ENCODE results near the gene CLCN7. TPM values are rescaled to one million over a fixed set of nuclear protein-coding genes. Genes with fewer than 3 reads are reported as not detected.
"Not testable (repeated sequence)": the region's sequence is repeated elsewhere in the genome, so short reads cannot be mapped to it uniquely, and the experiment has no call there.

The CLCN7 gene
- total RNA-seq, 1 donor from 2014 or later = 118 TPM

DNA sequence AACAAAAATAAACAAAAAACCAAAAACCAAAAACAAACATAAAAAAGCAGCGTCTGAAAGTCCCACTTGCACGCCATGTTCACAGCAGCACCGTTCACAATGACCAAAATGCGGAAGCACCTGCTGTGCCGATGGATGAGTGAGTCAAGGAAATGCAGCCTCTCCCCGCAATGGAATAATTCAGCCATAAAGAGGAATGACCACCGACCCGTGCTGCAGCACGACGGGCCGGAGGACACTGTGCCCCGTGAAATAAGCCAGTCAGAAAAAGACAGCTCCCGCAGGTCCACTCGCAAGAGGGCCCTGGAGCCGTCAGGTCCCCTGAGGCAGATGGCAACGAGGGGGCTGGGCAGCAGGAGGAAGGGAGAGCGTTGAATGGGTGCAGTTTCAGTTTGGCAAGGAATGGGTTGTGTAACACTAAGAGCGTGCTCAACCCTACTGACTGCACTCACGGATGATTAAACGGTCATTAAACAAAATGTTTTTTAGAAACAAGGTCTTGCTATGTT, 5.1 kb downstream of the CLCN7 start:
- Mint-ChIP-seq H3K9me3 (ENCODE audit: unreplicated experiment) (peaks cover 4% of the 10 kb centered on the region), H3K4me3 (ENCODE audit: unreplicated experiment) (no peak overlapping the region), H3K27me3 (ENCODE audit: unreplicated experiment) (peaks cover 8% of the 10 kb centered on the region), H3K27ac (ENCODE audit: unreplicated experiment) (no peak overlapping the region), H3K36me3 (ENCODE audit: unreplicated experiment) (no peaks in the 10 kb centered on the region), H3K4me1 (ENCODE audit: low read depth, unreplicated experiment) (peaks cover 8% of the 10 kb centered on the region)
- TF ChIP-seq, protein P1, sequence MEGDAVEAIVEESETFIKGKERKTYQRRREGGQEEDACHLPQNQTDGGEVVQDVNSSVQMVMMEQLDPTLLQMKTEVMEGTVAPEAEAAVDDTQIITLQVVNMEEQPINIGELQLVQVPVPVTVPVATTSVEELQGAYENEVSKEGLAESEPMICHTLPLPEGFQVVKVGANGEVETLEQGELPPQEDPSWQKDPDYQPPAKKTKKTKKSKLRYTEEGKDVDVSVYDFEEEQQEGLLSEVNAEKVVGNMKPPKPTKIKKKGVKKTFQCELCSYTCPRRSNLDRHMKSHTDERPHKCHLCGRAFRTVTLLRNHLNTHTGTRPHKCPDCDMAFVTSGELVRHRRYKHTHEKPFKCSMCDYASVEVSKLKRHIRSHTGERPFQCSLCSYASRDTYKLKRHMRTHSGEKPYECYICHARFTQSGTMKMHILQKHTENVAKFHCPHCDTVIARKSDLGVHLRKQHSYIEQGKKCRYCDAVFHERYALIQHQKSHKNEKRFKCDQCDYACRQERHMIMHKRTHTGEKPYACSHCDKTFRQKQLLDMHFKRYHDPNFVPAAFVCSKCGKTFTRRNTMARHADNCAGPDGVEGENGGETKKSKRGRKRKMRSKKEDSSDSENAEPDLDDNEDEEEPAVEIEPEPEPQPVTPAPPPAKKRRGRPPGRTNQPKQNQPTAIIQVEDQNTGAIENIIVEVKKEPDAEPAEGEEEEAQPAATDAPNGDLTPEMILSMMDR (IDR thresholded peaks at IDR 0.05; ENCODE audit: partially characterized antibody, unreplicated experiment) = no peak
- no peak for DNase-seq

DNA sequence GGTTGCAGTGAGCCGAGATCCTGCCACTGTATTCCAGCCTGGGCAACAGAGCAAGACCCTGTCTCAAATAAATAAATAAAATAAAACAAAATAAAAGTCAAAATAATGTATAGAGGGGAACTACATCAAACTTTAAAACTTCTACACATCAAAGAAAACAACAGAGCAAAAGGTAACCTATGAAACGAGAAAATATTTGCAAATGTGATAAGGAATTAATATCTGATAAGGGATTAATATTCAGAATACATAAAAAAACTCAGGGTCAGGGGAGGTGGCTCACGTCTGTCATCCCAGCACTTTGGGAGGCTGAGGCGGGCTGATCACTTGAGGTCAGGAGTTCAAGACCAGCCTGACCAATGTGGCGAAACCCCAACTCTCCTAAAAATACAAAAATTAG, 5.7 kb downstream of the CLCN7 start:
- H3K27ac Mint-ChIP-seq (ENCODE audit: unreplicated experiment); H3K9me3 Mint-ChIP-seq (ENCODE audit: unreplicated experiment); H3K4me3 Mint-ChIP-seq (ENCODE audit: unreplicated experiment); DNase-seq; H3K36me3 Mint-ChIP-seq (ENCODE audit: unreplicated experiment); H3K27me3 Mint-ChIP-seq (ENCODE audit: unreplicated experiment); H3K4me1 Mint-ChIP-seq (ENCODE audit: low read depth, unreplicated experiment): not testable (repeated sequence)

DNA sequence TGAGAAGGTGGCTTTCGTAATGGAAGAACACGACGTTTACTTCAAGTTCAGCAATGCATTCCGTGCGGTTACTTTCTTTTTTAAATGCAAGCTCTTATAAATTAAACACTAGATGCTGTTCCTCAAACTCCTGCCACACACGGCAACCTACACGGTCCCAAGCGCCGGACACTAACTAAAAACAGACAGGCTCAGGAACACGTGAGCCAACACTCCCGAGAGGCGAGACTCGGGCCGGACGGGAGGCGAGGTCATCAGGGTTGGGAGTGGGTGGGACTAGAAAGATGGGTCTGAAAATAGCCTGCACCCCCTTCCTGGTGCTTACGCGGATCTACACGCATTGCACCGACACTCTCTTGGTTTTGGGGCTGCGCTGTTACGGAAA, 6.4 kb downstream of the CLCN7 start:
- Mint-ChIP-seq H3K36me3 (ENCODE audit: unreplicated experiment) (no peaks in the 10 kb centered on the region), H3K27ac (ENCODE audit: unreplicated experiment) (no peak overlapping the region), H3K4me3 (ENCODE audit: unreplicated experiment) (no peak overlapping the region), H3K4me1 (ENCODE audit: low read depth, unreplicated experiment) (peaks cover 5% of the 10 kb centered on the region), H3K27me3 (ENCODE audit: unreplicated experiment) (peaks cover 8% of the 10 kb centered on the region), H3K9me3 (ENCODE audit: unreplicated experiment) (peaks cover 4% of the 10 kb centered on the region)
- DNase-seq = no peak
- TF ChIP-seq, protein P1 (IDR thresholded peaks at IDR 0.05; ENCODE audit: partially characterized antibody, unreplicated experiment) = no peak

- Mint-ChIP-seq H3K9me3 (ENCODE audit: unreplicated experiment) (peaks cover 4% of the 10 kb centered on the region), H3K27ac (ENCODE audit: unreplicated experiment) (no peak overlapping the region), H3K36me3 (ENCODE audit: unreplicated experiment) (no peaks in the 10 kb centered on the region), H3K27me3 (ENCODE audit: unreplicated experiment) (peaks cover 3% of the 10 kb centered on the region), H3K4me3 (ENCODE audit: unreplicated experiment) (no peak overlapping the region), H3K4me1 (ENCODE audit: low read depth, unreplicated experiment) (peaks cover 3% of the 10 kb centered on the region)
- DNase-seq = no peak
- TF ChIP-seq, protein P1 (IDR thresholded peaks at IDR 0.05; ENCODE audit: partially characterized antibody, unreplicated experiment) = no peak
Measured at GRCh38 chr16:1466968-1467521, 7.8 kb downstream of the CLCN7 start.

DNA sequence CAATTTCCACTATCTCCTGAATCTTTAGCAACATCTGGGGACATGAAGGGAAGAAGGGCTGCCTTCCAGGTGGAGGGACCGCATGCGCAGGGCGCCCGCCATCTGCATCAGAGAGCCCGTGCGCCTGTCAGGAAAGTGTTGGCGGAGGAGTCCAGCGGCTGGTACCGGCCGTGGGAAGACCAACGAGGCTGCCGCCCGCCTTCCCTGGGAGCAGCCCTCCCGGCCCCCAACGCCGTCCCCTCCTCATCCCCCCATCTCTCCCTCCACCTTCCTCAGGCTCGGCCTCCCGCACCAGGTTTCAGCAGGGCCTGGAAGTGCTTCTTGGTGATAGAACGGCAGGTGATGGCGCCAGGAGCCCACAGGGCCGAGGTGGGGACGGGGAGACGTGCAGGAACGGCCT, 8.8 kb downstream of the CLCN7 start:
- Mint-ChIP-seq H3K27me3 (ENCODE audit: unreplicated experiment) (peaks cover 3% of the 10 kb centered on the region), H3K4me1 (ENCODE audit: low read depth, unreplicated experiment) (no peaks in the 10 kb centered on the region), H3K9me3 (ENCODE audit: unreplicated experiment) (peaks cover 4% of the 10 kb centered on the region), H3K4me3 (ENCODE audit: unreplicated experiment) (no peak overlapping the region), H3K27ac (ENCODE audit: unreplicated experiment) (no peak overlapping the region), H3K36me3 (ENCODE audit: unreplicated experiment) (no peaks in the 10 kb centered on the region)
- TF ChIP-seq, protein P1 (IDR thresholded peaks at IDR 0.05; ENCODE audit: partially characterized antibody, unreplicated experiment) = no peak
- no peak for DNase-seq
